H1 (cell line): Measurements from ENCODE around the gene CTNNBL1. TPM values are rescaled to one million over a fixed set of nuclear protein-coding genes. Genes with fewer than 3 reads are reported as not detected.

Experiments
- CTCF ChIA-PET: fragments of 300-600 bp; sonication (Branson Sonifier 250); formaldehyde crosslinking; loops from one replicate; lab custom pipeline; 2021; ENCODE audit not compliant: partially characterized antibody; lab: Charles Lee
- POLR2A ChIA-PET: fragments of 300-600 bp; sonication (Branson Sonifier 250); formaldehyde crosslinking; loops from one replicate; lab custom pipeline; 2021; ENCODE audit warnings: inconsistent platforms; ENCODE audit not compliant: partially characterized antibody; lab: Charles Lee
- DNase-seq, 2 experiments: peaks; one replicate each; pipeline versions ENCODE4 v3.0.0 to v3.0.0-alpha.2; 2010 to 2022; ENCODE audit warnings: low spot score in 2 of 2, low read depth in 1 of 2, mixed read lengths in 1 of 2
- FAIRE-seq: peaks from 2 replicates; lab custom pipeline; 2011; peaks lifted over from hg19 to GRCh38; lab: Jason Lieb, UNC
- H2AFZ ChIP-seq: 2 replicates; pipeline ENCODE4 v1.8.1; 2012; ENCODE audit warnings: low read length, inconsistent platforms
- H2AK5ac ChIP-seq: 2 replicates; pipeline ENCODE4 v1.6.1; 2013; ENCODE audit warnings: low read depth, low read length
- H2BK120ac ChIP-seq: replicated peaks from 2 replicates; pipeline ENCODE3; 2013; ENCODE audit warnings: low read depth, low read length, inconsistent platforms
- H2BK12ac ChIP-seq: 2 replicates; pipeline ENCODE4 v1.6.1; 2013; ENCODE audit warnings: low read depth, low read length
- H2BK15ac ChIP-seq: 2 replicates; pipeline ENCODE4 v1.6.1; 2013; ENCODE audit warnings: low read length
- H2BK20ac ChIP-seq: 2 replicates; pipeline ENCODE4 v1.6.1; 2013; ENCODE audit warnings: low read length
- H2BK5ac ChIP-seq: 2 replicates; pipeline ENCODE4 v1.6.1; 2013; ENCODE audit warnings: low read depth, low read length
- H3K14ac ChIP-seq: 2 replicates; pipeline ENCODE4 v1.6.1; 2013; ENCODE audit warnings: inconsistent platforms; ENCODE audit not compliant: insufficient read length
- H3K18ac ChIP-seq: 2 replicates; pipeline ENCODE4 v1.6.1; 2013; ENCODE audit warnings: low read length; ENCODE audit errors: extremely low read depth
- H3K23ac ChIP-seq: 2 replicates; pipeline ENCODE4 v1.6.1; 2013; ENCODE audit warnings: inconsistent platforms; ENCODE audit not compliant: insufficient read length
- H3K23me2 ChIP-seq: 2 replicates; pipeline ENCODE4 v1.6.1; 2013; ENCODE audit warnings: low read depth, low read length
- H3K27ac ChIP-seq: 2 replicates; pipeline ENCODE4 v1.6.1; 2011; ENCODE audit warnings: low read depth, low read length, inconsistent platforms
- H3K27me3 ChIP-seq, 4 experiments: replicated peaks in 1 of 4; 1 replicate in 1 of 4; 2 replicates in 3 of 4; pipeline versions ENCODE4 v1.6.1 to v1.8.1; 2011 to 2013; ENCODE audit warnings: low read length in 3 of 4, mild to moderate bottlenecking in 3 of 4, inconsistent platforms in 2 of 4, mixed read lengths in 2 of 4, moderate library complexity in 1 of 4; ENCODE audit not compliant: control insufficient read depth in 3 of 4, insufficient read depth in 3 of 4; ENCODE audit errors: extremely low read depth in 1 of 4
- H3K36me3 ChIP-seq, 4 experiments: 2 replicates each; pipeline versions ENCODE4 v1.6.1 to v1.8.1; 2011 to 2013; ENCODE audit warnings: mild to moderate bottlenecking in 4 of 4, low read length in 3 of 4, moderate library complexity in 2 of 4, control low read depth in 1 of 4, inconsistent platforms in 1 of 4; ENCODE audit not compliant: insufficient read depth in 4 of 4, control insufficient read depth in 2 of 4
- H3K4ac ChIP-seq: replicated peaks from 2 replicates; pipeline ENCODE3; 2013; ENCODE audit warnings: low read length, low read depth, mixed read lengths, inconsistent platforms; ENCODE audit not compliant: insufficient read length
- H3K4me1 ChIP-seq, 4 experiments: replicated peaks in 1 of 4; 1 replicate in 1 of 4; 2 replicates in 3 of 4; pipeline versions ENCODE4 v1.6.1 to v1.8.1; 2011 to 2013; ENCODE audit warnings: low read length in 3 of 4, inconsistent platforms in 2 of 4, mixed read lengths in 1 of 4; ENCODE audit not compliant: insufficient read depth in 4 of 4, control insufficient read depth in 3 of 4
- H3K4me2 ChIP-seq, 2 experiments: 2 replicates each; pipeline versions ENCODE4 v1.6.1 to v1.8.1; 2011 to 2013; ENCODE audit warnings: low read depth in 2 of 2, low read length in 2 of 2, control low read depth in 1 of 2, inconsistent platforms in 1 of 2, mild to moderate bottlenecking in 1 of 2; ENCODE audit not compliant: insufficient read depth in 1 of 2
- H3K4me3 ChIP-seq, 4 experiments: fragments of 200-600, 300-600 bp in 1 of 4; sonication (generic), shearing (Covaris generic), sonication (Bioruptor Twin) in 1 of 4; 2 replicates each; pipeline versions ENCODE4 v1.5.1 to v1.8.1; 2011 to 2016; ENCODE audit warnings: low read length in 4 of 4, low read depth in 3 of 4, control low read depth in 2 of 4, inconsistent platforms in 2 of 4, mild to moderate bottlenecking in 2 of 4, mixed read lengths in 1 of 4, moderate library complexity in 1 of 4; ENCODE audit not compliant: insufficient read depth in 2 of 4; ENCODE audit errors: extremely low read depth in 1 of 4
- H3K56ac ChIP-seq: replicated peaks from 2 replicates; pipeline ENCODE3; 2013; ENCODE audit warnings: low read depth, mild to moderate bottlenecking, mixed read lengths, low read length, inconsistent platforms; ENCODE audit not compliant: insufficient read length
- H3K79me1 ChIP-seq: 2 replicates; pipeline ENCODE4 v1.6.1; 2013; ENCODE audit warnings: low read depth, low read length, control low read depth
- H3K79me2 ChIP-seq, 2 experiments: 2 replicates each; pipeline versions ENCODE4 v1.6.1 to v1.8.1; 2012 to 2013; ENCODE audit warnings: low read length in 2 of 2, mild to moderate bottlenecking in 2 of 2, inconsistent platforms in 1 of 2; ENCODE audit not compliant: insufficient read depth in 2 of 2, control insufficient read depth in 1 of 2
- H3K9ac ChIP-seq, 4 experiments: replicated peaks in 1 of 4; 1 replicate in 1 of 4; 2 replicates in 3 of 4; pipeline versions ENCODE4 v1.6.1 to v1.8.1; 2011 to 2013; ENCODE audit warnings: low read depth in 3 of 4, low read length in 3 of 4, control low read depth in 2 of 4, mild to moderate bottlenecking in 2 of 4, moderate library complexity in 2 of 4, inconsistent platforms in 1 of 4; ENCODE audit errors: extremely low read depth in 1 of 4
- H3K9me3 ChIP-seq, 2 experiments: 2 replicates each; pipeline versions ENCODE4 v1.6.1 to v1.8.1; 2012 to 2013; ENCODE audit warnings: mild to moderate bottlenecking in 2 of 2, moderate library complexity in 2 of 2, control low read depth in 1 of 2, inconsistent platforms in 1 of 2, low read depth in 1 of 2, low read length in 1 of 2, mixed read lengths in 1 of 2; ENCODE audit not compliant: insufficient read depth in 2 of 2
- H4K20me1 ChIP-seq, 2 experiments: replicated peaks in 1 of 2; 2 replicates each; pipeline versions ENCODE3 to v1.8.1; 2011 to 2013; ENCODE audit warnings: inconsistent platforms in 2 of 2, low read length in 2 of 2, mild to moderate bottlenecking in 1 of 2; ENCODE audit not compliant: insufficient read depth in 2 of 2, control insufficient read depth in 1 of 2
- H4K5ac ChIP-seq: 2 replicates; pipeline ENCODE4 v1.6.1; 2013; ENCODE audit warnings: low read length, low read depth, mixed read lengths, inconsistent platforms; ENCODE audit not compliant: insufficient read length
- H4K8ac ChIP-seq: 2 replicates; pipeline ENCODE4 v1.8.0; 2013; ENCODE audit warnings: mild to moderate bottlenecking, moderate library complexity, low read length, inconsistent platforms; ENCODE audit not compliant: insufficient read depth; ENCODE audit errors: extremely low read depth
- H4K91ac ChIP-seq: replicated peaks from 2 replicates; pipeline ENCODE3; 2013; ENCODE audit warnings: low read length, mixed read lengths, inconsistent platforms; ENCODE audit not compliant: insufficient read length
- CBX8 ChIP-seq: fragments of 300-800, 300-1000 bp; sonication (generic); IDR thresholded peaks from 2 replicates; pipeline ENCODE4 v1.7.1; 2016; ENCODE audit warnings: low read depth, low read length, borderline replicate concordance
- CHD1 ChIP-seq: IDR thresholded peaks from 2 replicates; pipeline ENCODE4 v1.6.1; 2012; ENCODE audit warnings: low read depth, low read length, improper control_type of control experiment
- CTBP2 ChIP-seq: IDR thresholded peaks from 2 replicates; pipeline ENCODE4 v1.7.0; 2011; ENCODE audit warnings: borderline replicate concordance, mild to moderate bottlenecking, moderate library complexity, mixed read lengths, low read length; ENCODE audit not compliant: insufficient read depth, insufficient read length
- FOSL1 ChIP-seq: IDR thresholded peaks from 2 replicates; pipeline ENCODE4 v1.6.1; 2011; ENCODE audit warnings: mild to moderate bottlenecking, low read depth, low read length, moderate library complexity; ENCODE audit not compliant: insufficient read depth
- JUN ChIP-seq: IDR thresholded peaks from 2 replicates; pipeline ENCODE4 v1.6.1; 2011; ENCODE audit warnings: low read depth, mild to moderate bottlenecking, improper control_type of control experiment, low read length
- NANOG ChIP-seq: IDR thresholded peaks from 2 replicates; pipeline ENCODE4 v1.6.1; 2011; ENCODE audit warnings: low read length, low read depth, mild to moderate bottlenecking, inconsistent platforms; ENCODE audit not compliant: insufficient read depth, poor library complexity, severe bottlenecking
- PHF8 ChIP-seq: fragments of 200-600 bp; sonication (generic); conservative IDR thresholded peaks from 2 replicates; pipeline ENCODE4 v1.7.1; 2012; ENCODE audit warnings: low read depth, mild to moderate bottlenecking, inconsistent platforms, low read length, moderate library complexity
- RFX5 ChIP-seq: IDR thresholded peaks from 2 replicates; pipeline ENCODE4 v1.6.1; 2011; ENCODE audit warnings: low read depth, low read length, improper control_type of control experiment, borderline replicate concordance
- SAP30 ChIP-seq: fragments of 300-600 bp; sonication (generic); IDR thresholded peaks from 2 replicates; pipeline ENCODE4 v1.7.1; 2012; ENCODE audit warnings: low read length, moderate library complexity, mild to moderate bottlenecking, inconsistent platforms; ENCODE audit not compliant: insufficient read depth, insufficient replicate concordance
- SP1 ChIP-seq: IDR thresholded peaks from 2 replicates; pipeline ENCODE4 v1.6.1; 2011; ENCODE audit warnings: low read depth, low read length
- SP4 ChIP-seq: IDR thresholded peaks from 2 replicates; pipeline ENCODE4 v1.6.1; 2012; ENCODE audit warnings: low read length, inconsistent platforms
- SUZ12 ChIP-seq: fragments of 200-600 bp; sonication (generic); IDR thresholded peaks from 2 replicates; pipeline ENCODE4 v1.6.1; 2012; ENCODE audit warnings: mild to moderate bottlenecking, inconsistent platforms, low read length, moderate library complexity, mixed read lengths
- WGBS, 2 experiments: shearing (Covaris generic) in 1 of 2; methylation state at CpG; one replicate each; pipeline versions ENCODE4 v1.1.6 to v1.1.7; 2013 to 2015; ENCODE audit warnings: low lambda C conversion rate in 2 of 2, mixed read lengths in 2 of 2, inconsistent platforms in 1 of 2, low coverage in 1 of 2, missing lambda C conversion rate in 1 of 2; ENCODE audit not compliant: insufficient replicate concordance in 2 of 2, insufficient coverage in 1 of 2, insufficient read length in 1 of 2; ENCODE audit errors: extremely low coverage in 1 of 2, missing lambda C conversion rate in 1 of 2; 5-methylcytosine and 5-hydroxymethylcytosine counted together
- polyA plus RNA-seq, 7 experiments: library from polyadenylated mRNA; depleted of rRNA in 3 of 7; stranded (reverse) in 5 of 7; unstranded in 2 of 7; fragments of >200 nt in 5 of 7; fragments of 200-250 nt in 2 of 7; gene quantifications; 1 replicate in 5 of 7; 2 replicates in 1 of 7; 4 replicates in 1 of 7; pipeline versions ENCODE4 v1.2.1 to v1.2.3, GENCODE V29; 2011 to 2013; ENCODE audit warnings: missing spikeins in 2 of 7, mixed read lengths in 2 of 7
- total RNA-seq: library from RNA; stranded (reverse); fragmentation: NEBNext Ultra II Directional; extraction: Animal tissue kit (Norgen Biotek cat#: 25700); gene quantifications from 2 replicates; pipeline ENCODE4 v1.2.1, GENCODE V29; 2021

Gene CTNNBL1
- total and polyA plus RNA-seq, 2 of the 8 experiments (the other 6 are each of a cell fraction or from before 2014, with no cell fraction given) = 19.6 to 81.6 TPM

GRCh38 chr20:37882961-37883712, 189.3 kb downstream of the CTNNBL1 start:
- POLR2A ChIA-PET = interaction anchor here (0.5 kb wide), 1 partner anchor 11 kb away, joined by 3 read pairs; no protein-coding TSS in a partner anchor
- Histone ChIP-seq H3K79me1 (no peaks in the 10 kb centered on the region), H3K4me2 (no peak overlapping the region), H3K14ac (no peak overlapping the region), H3K9ac (no peak overlapping the region), H2BK120ac (no peak overlapping the region), H3K4ac (no peak overlapping the region), H3K4me1 (peaks cover 0 to 3% (median 0%) of the 10 kb centered on the region in 4 experiments; a peak in 1 of 7 replicates), H2AFZ (no peak overlapping the region), H3K27me3 (0 out of 7 replicates have a peak, but pooled peaks cover 0 to 2% (median 0%) of the 10 kb centered on the region in 4 experiments), H4K91ac (no peak overlapping the region), H3K56ac (no peak overlapping the region), H3K23ac (no peak overlapping the region), H3K27ac (no peak overlapping the region), H4K20me1 (no peaks in the 10 kb centered on the region), H3K9me3 (no peaks in the 10 kb centered on the region), H3K36me3 (no peaks in the 10 kb centered on the region), H2AK5ac (no peak overlapping the region), H3K4me3 (no peak overlapping the region), H3K79me2 (no peaks in the 10 kb centered on the region), H3K23me2 (no peaks in the 10 kb centered on the region), H4K5ac (no peak overlapping the region), H3K18ac (0 out of 2 replicates have a peak overlapping the region, but pooled peaks have one; percentile 19), H2BK5ac (no peak overlapping the region), H2BK20ac (no peak overlapping the region), H4K8ac (peak overlapping the region; percentile 65; the same call in 1 of the 2 replicates), H2BK15ac (no peak overlapping the region), H2BK12ac (no peak overlapping the region)
- WGBS, 2 experiments = 84% methylated on average over 11 of the region's 16 CpGs; no CpG with 5 or more reads in 1 of the 2 experiments
- FAIRE-seq = no peak
- DNase-seq = no peak
- CTCF ChIA-PET = interaction anchor here (0.9 to 2.6 kb wide), 8 partner anchors 9 to 344 kb away, joined by 3 to 9 read pairs (median 4); no protein-coding TSS in a partner anchor
- no peak for TF ChIP-seq SP4
- TF ChIP-seq PHF8 = no peak
- no peak for TF ChIP-seq NANOG
- no peak for TF ChIP-seq JUN
- TF ChIP-seq RFX5 = no peak
- no peak for TF ChIP-seq SP1
- no peak for TF ChIP-seq CBX8
- TF ChIP-seq CTBP2 = no peak
- no peak for TF ChIP-seq SAP30
- TF ChIP-seq SUZ12 = no peak
- no peak for TF ChIP-seq CHD1
- no peak for TF ChIP-seq FOSL1
